ENCODE data around the gene EIF6. TPM values are rescaled to one million over a fixed set of nuclear protein-coding genes. Genes with fewer than 3 reads are reported as not detected.
A peak's percentile ranks its signal among the peaks of the same experiment; 100 is the strongest.

EIF6 gene
- total and polyA plus RNA-seq, 2 donors (not counting 3 experiments of a cell fraction or from before 2014, with no cell fraction given), result 153 to 286 TPM

- dilution Hi-C loops (cut with MboI; ENCODE audit: extremely low pct_ligation_motif_present, low sequenced_read_pairs), result loop anchor here (25.0 kb wide), 1 partner anchor 432 kb away; the partner anchor contains the start of gene NCOA6
- ChIA-PET POLR2A (no interaction called here), CTCF (interaction anchor here (0.6 to 11.4 kb wide), 13 partner anchors 12 to 434 kb away, joined by 3 to 177 read pairs (median 3); partner anchors contain the start of genes EDEM2 and GDF5)
- Histone ChIP-seq H3K9me3 (replicated peaks; ENCODE audit: control insufficient read depth, insufficient read depth, low read length) (no peaks in the 10 kb centered on the region), H3K27ac (ENCODE audit: insufficient read depth, low read depth, low read length) (no peak overlapping the region), H3K9me1 (replicated peaks; ENCODE audit: control insufficient read depth, extremely low read depth, insufficient read depth, low read length) (no peaks in the 10 kb centered on the region), H3K9ac (replicated peaks; ENCODE audit: extremely low read depth, insufficient read depth, low read length) (no peak overlapping the region), H4K20me1 (replicated peaks; ENCODE audit: control insufficient read depth, extremely low read depth, insufficient read depth, low read length) (no peaks in the 10 kb centered on the region), H3K4me3 (replicated peaks in 1 of 3; ENCODE audit: insufficient read depth in 1 of 3, low read depth in 1 of 3, low read length in 3 of 3) (no peak overlapping the region), H3K4me2 (ENCODE audit: insufficient read depth, low read length) (no peak overlapping the region), H3K27me3 (ENCODE audit: control insufficient read depth in 2 of 2, insufficient read depth in 2 of 2, low read length in 2 of 2) (no peaks in the 10 kb centered on the region), H3K4me1 (ENCODE audit: control insufficient read depth, extremely low read depth, insufficient read depth, low read length) (no peaks in the 10 kb centered on the region), H3K79me2 (ENCODE audit: control insufficient read depth, insufficient read depth, low read length) (no peaks in the 10 kb centered on the region), H3K36me3 (ENCODE audit: control insufficient read depth in 2 of 2, extremely low read depth in 1 of 2, insufficient read depth in 2 of 2, low read length in 2 of 2) (no peaks in the 10 kb centered on the region), H2AFZ (ENCODE audit: low read depth, low read length) (no peak overlapping the region)
- TF ChIP-seq JUN (IDR thresholded peaks at IDR 0.05; ENCODE audit: borderline replicate concordance, insufficient read depth, insufficient read length, low read depth) (no peak), CTCF (IDR thresholded peaks at IDR 0.05; ENCODE audit: extremely low read depth in 1 of 2, insufficient read depth in 1 of 2, low read depth in 1 of 2, low read length in 2 of 2) (peak; percentile 87 to 95), POLR2AphosphoS5 (IDR thresholded peaks at IDR 0.05; ENCODE audit: insufficient read depth, low read depth, low read length) (no peak), EZH2 (IDR thresholded peaks at IDR 0.05; ENCODE audit: borderline replicate concordance, low read depth, low read length, severe bottlenecking) (no peak), MYC (IDR thresholded peaks at IDR 0.05; ENCODE audit: low read depth, low read length) (no peak), MAX (IDR thresholded peaks at IDR 0.05; ENCODE audit: insufficient read depth, insufficient read length) (no peak)
- FAIRE-seq (peak; percentile 90), DNase-seq (ENCODE audit: low read depth, low spot score) (peak; percentile 66)
- intact Hi-C loops (cut with micrococcal nuclease), result loop anchor here (1.0 to 2.0 kb wide), 6 partner anchors 44 to 435 kb away; no protein-coding TSS in a partner anchor
- BruUV-seq (replicated peaks), result no TSS peak
Observed at GRCh38 chr20:35269055-35269781, 15.4 kb downstream of the EIF6 start.

Measured in endothelial cell of umbilical vein (primary cell).